ENCODE measurements around the gene SLC29A2.

Gene SLC29A2

DNA sequence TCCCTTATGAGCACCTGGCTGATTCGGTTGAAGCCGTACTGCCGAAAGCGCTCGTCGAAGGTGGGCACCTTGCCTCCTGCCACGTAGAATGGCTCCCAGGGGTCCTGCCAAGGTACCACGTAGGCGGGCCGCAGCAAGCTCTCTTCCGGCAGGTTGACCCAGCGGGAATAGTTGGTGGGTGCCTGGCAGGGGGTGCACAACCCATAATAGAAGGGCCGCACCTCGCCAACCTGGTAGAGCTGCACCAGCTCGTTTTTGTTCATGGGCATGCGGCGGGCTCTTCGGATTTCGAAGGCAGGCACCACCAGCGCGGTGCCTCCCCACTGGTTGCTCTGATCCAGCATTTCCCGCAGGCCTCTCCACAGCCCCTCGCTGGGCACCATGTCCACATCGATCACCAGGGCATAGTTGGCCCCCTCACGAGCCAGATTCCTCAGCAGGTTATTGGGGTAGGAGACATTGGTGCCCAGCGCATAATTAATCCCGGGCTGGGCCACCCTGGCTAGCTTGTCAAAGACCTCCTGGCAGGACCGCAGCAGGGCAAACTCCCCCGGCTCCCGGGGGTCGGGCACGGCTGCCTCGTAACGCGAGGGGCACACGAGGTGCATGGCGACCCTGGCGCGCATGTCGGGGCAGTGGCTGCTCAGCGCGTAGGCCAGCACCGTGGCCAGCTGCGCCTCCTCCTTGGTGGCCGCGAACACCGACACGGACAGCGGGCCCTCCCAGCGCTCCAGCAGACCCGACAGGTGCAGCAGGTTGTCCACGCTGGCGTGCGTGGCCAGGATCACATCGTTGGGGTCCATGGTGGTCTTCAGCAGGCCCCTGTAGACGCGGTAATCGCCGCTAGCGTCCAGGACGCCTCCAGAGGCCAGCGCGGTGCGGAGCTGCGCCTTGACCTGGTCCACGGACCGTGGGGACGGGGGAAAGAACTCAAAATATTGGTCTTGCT lies 24.8 kb downstream of the SLC29A2 start:
- DNase-seq = no peak

DNA sequence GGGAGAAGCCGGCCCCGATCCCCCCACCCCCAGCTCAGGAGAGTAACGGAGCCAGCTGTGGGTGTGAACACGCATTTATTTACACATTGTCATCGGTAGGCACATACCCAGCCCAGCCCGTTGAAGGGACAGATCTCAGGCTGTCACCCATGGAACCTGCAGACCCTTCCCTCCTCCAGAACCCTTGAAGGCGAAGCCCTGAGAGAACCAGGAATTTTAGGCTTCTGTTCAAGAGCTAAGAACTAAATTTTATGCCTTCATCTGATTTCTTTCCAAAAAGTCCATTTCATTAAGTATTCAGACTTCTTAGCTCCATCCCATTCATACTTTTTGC lies 26.3 kb downstream of the SLC29A2 start:
- DNase-seq = no peak

DNA sequence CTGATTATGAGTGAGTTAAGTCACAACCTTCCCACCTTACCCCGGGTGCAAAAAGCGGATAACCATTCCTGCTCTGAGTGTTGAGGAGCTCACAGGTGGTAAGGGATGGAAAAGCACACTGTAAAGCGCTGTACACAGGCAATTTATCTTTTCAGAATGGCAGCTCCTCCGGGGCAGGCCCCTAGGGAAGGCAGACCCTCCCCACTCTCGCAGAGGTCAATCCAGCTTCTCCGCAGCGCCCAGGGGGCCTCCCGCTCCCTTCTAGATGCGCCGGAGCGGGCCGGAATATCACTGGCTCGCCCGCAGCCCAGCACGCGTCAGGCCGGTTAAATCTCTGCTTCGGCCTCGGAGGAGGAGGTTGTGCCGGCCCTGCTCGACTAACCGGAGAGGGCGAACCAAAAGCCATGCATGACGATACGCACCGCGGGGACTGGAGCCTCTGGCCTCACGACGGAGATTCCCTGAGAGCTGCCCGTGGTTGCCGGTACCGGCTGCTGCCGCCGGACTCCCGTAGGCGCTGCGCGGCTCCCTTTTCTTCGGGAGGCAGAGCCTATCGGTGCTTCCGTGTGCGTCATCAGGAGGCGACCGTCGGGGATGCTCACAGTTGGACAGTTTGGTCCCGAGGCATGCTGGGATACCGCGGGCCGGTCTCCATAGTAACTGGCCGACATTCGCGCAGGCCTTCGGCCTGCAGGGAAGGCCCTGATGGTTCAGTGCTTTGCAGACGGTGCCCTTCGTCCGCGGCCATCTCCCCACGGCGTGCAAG lies 26.8 kb downstream of the SLC29A2 start, which contains the start of gene BRMS1:
TSS of gene BRMS1 (minus strand) at position 555 of the 766 bp plus-strand sequence. CDS start 2,870 bp downstream, outside the sequence.
- DNase-seq = peak; percentile 98 to 99

DNA sequence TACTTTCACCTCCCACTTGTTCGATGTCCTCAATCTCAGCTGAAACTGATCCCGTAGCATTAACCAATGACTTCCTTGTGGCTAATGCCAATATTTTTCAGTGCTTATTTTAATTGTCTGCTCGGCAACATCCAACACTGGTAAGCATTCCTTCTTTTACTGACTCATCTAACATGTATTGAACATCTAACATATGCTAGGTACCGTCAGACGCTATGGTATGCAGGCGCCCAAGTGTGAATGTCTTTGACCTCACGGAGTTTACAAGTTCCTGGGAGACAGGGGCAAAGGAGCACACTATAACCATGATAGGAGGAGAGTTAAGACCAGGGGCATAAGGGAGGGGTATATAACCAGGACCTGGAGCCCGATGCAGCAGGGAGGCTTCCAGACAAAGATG lies 28.4 kb downstream of the SLC29A2 start:
- no peak for DNase-seq

- no peak for DNase-seq
Measured at GRCh38 chr11:66341502-66342126, 29.9 kb downstream of the SLC29A2 start.

DNA sequence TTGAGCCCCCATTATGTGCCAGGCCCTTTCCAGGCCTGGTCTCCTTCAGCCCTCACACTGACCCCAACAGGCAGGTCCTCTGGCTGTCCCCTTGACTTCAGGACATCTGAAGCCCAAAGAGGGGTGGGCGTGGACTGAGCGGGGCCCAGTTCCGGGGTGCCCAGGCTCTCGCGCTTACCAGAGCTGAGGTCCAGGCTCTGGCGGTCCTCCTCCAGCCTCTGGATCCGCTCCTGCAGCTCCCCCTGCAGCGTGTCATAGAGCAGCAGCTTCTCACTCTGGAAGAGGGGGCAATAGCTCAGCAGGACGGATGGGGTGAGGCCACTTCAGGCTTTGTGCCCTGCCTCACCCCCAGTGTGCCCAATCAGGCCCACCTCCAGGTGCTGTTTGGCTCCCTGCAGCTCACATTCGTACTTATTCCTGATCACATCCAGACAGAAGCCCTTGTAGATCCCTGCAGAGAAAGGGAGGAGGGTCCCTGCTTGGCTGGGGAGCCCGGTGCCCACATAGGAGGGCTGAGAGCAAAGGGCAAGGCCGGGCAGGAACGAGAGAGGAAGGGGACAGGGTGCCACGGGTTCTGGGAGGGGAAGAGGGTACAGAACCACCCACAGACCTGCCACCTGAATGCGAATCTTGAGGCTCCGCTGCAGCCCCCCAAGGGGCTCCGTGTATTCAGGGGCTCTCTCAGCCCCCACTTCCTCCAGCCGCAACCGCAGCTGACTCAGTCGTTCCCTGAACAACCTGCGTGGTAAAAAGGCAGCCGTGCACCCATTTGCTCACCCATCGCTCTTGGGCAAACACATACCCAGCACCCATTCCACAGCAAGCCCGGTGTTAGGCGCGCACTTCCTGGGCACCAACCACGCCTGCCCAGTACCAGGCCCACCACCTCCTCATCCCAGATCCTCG lies 30.7 kb downstream of the SLC29A2 start:
- DNase-seq = no peak

DNA sequence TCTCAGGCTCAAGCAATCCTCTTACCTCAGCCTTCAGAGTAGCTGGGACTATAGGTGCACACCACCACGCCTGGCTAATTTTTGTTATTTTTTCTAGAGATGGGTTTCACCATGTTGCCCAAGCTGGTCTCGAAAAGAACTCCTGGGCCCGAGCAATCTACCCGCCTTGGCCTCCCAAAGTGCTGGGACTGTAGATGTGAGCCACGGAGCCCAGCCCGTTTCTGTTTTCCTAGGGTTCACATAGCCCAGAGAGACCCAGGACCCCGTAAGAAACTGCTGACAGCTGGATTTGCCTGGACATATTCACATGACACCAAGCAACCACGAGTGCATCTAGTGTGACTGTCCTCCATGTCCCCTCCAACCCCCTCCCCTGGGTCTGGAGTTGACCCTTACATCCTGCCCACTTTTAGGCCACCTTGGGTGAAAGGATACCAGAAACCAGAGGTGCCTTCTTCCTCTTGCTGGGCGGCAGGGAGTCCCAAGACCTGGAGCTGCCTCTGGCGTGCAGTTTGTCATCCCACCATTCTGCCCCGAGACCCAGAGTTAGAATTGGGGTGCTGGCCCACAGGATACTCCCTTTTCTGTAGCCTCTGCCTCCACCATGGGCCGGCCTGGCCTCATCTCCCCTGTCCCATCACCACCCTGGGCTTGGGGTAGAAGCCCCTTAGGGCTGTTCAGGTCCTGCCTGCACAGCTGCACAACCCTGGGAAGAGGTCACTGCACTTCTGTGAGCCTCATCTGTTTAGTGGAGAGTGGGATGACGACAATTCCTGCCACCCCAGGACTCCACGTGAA lies 31.7 kb downstream of the SLC29A2 start:
- no peak for DNase-seq

DNA sequence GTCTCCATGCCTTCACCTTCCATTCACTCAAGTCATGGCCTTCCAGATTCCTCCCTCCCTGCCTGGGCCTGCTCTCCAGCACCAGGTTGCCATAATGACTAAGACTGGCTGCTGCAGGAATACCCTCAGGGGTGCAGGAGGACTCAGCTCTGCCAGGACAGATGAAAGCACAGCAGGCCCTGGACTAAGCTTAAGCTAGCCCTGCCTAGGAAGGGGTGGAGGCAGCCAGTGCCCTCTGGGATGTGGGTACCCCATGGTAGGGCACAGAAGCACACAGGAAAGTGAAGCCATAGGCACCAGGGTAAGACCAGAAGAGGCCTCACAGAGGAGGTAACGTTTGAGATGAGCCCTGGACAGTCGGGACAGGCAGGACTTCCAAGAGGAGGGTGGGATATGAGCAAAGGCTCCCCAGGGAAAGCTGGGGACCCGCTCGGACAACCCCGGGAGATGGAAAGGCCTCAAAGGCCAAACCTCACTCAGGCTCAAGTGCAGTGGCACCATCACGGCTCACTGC lies 32.3 kb downstream of the SLC29A2 start:
- no peak for DNase-seq

- no peak for DNase-seq
Measured at GRCh38 chr11:66338276-66339161, 33.0 kb downstream of the SLC29A2 start.

- DNase-seq = no peak
Measured at GRCh38 chr11:66337103-66337899, 34.3 kb downstream of the SLC29A2 start.

GRCh38 chr11:66336234-66337102 lies 35.1 kb downstream of the SLC29A2 start, which contains the start of gene RIN1:
Gene RIN1, minus strand, starts transcription at chr11:66336434. Its CDS starts 32 bp downstream, at chr11:66336402.
- DNase-seq = peak; percentile 86 to 89

DNA sequence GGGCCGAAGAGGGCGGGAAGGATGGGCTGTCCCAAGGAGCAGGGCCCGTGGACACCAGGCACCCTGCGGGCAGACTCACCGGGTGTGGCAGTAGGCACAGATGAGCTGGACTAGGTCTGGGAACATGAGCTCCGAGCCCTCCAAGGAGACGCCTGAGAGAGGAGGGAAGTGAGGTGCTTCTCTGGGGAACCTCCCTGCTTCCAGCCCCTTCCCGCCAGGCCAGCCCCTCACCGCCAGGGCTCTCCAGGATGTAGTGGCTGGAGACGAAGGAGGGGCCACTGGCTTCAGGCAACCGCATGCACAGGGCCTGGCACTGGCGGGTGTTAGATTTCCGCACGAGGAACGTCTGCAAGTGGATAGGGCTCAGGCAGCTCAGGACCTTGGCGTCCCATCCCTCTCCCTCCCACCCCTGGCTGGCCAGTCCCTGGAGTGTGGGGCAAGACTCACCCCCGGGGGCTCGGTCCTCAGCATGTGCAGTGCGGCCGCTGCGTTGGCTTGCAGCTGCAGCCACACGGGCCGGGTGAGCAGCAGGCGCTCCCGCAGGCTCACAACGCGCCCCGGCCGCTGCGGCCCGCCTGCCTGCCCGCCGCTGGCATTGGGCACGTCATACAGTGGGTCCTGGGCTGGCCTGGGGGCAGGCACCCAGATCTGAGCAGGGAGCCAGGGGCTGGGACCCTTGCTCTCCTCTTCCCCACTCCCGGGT lies 35.9 kb downstream of the SLC29A2 start:
- peak in 1 of 2 experiments; percentile 53 for DNase-seq

- no peak for DNase-seq
Measured at GRCh38 chr11:66334605-66335442, 36.7 kb downstream of the SLC29A2 start.

DNA sequence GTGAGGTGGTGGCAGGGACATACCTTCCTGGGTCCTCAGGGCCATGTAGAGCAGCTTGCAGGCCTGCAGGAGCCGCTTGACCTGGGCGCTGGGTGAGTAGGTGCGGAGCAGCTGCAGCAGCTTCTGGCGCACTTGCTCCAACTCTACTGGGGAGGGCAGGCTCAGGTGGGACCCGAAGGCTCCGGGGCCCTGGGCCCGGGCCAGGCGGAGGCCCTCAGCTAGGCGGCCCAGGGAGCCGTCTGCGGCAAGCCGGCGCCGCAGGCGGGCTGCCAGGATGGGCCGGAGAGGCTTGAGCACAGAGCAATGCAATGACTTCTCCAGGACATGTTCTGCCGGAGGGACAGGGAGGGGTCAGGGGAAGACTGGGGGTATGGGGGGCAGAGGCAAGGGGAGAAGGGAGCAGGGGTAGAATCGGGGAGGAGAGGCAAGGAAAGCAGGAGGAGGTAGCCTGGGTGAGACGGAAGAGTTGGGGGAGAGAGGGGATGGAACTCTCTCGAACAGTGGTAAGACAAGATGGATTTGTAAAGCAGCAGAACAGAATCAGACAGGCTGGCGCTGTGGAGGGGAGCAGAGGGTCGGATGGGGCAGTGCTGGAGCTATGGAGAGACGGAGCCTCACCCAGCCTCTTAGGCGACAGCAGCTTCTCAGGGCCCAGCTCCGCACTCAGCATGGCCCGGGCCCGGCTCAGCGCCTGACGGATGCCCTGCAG lies 37.5 kb downstream of the SLC29A2 start:
- DNase-seq = no peak

- DNase-seq = no peak
Measured at GRCh38 chr11:66333220-66333877, 38.2 kb downstream of the SLC29A2 start.
